IPS-15b (cell line): ENCODE measurements around the gene LIAS.
"Not testable (repeated sequence)": the region's sequence is repeated elsewhere in the genome, so short reads cannot be mapped to it uniquely, and the experiment has no call there.

Experiments
- H3K27me3 ChIP-seq: one replicate; pipeline ENCODE4 v1.6.1; 2013; ENCODE audit warnings: low read length; ENCODE audit not compliant: control insufficient read depth, insufficient read depth
- H3K36me3 ChIP-seq: one replicate; pipeline ENCODE4 v1.6.1; 2013; ENCODE audit warnings: low read length; ENCODE audit not compliant: control insufficient read depth, insufficient read depth
- H3K4me1 ChIP-seq: one replicate; pipeline ENCODE4 v1.6.1; 2013; ENCODE audit warnings: mild to moderate bottlenecking, low read length; ENCODE audit not compliant: control insufficient read depth, insufficient read depth
- H3K4me3 ChIP-seq: one replicate; pipeline ENCODE4 v1.5.1; 2013; ENCODE audit warnings: low read depth, low read length
- H3K9ac ChIP-seq: one replicate; pipeline ENCODE4 v1.6.1; 2013; ENCODE audit warnings: low read depth, mild to moderate bottlenecking, low read length
- H3K9me3 ChIP-seq: one replicate; pipeline ENCODE4 v1.6.1; 2013; ENCODE audit warnings: mild to moderate bottlenecking, low read length; ENCODE audit not compliant: control insufficient read depth, insufficient read depth

LIAS gene

DNA sequence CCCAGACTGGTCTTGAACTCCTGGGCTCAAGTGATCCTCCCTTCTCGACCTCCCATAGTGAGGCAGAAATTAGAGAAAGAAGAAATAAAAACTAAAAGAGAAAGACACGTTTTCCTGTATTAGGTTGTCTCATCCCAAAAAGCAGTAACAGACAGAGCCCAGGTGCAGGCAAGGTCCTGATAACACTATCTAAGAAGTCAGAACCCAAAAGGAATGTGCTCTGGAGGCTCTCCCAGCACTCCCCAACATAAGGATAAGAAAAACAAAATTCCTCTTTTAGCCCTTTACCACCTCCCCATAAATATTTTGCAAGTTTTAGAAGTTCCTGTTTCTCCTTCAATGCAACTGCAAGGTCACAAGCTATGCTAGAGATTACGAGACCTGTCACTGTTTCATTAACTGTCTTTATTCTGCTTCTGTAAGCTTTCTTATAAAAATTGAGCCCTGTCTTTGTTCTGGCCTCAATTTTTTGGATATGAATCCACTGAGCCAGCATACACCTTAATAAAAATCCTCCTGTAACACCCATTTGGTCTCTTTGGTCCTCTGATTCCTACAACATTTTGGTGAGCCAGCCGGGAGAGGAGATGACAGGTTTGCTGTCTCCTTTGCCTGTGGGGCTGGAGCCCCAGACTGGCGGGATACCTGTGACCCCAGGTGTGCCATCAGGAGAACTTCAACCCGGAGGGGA lies 25.9 kb downstream of the LIAS start:
- no peaks in the 10 kb centered on the region for H3K27me3 ChIP-seq
- H3K4me1 ChIP-seq, result no peaks in the 10 kb centered on the region
- H3K36me3 ChIP-seq, result no peaks in the 10 kb centered on the region
- H3K9me3 ChIP-seq, result no peaks in the 10 kb centered on the region
- H3K4me3 ChIP-seq, result no peak overlapping the region
- no peak overlapping the region for H3K9ac ChIP-seq

- no peaks in the 10 kb centered on the region for H3K27me3 ChIP-seq
- no peaks in the 10 kb centered on the region for H3K4me1 ChIP-seq
- H3K36me3 ChIP-seq, result no peaks in the 10 kb centered on the region
- no peak overlapping the region for H3K9ac ChIP-seq
- no peak overlapping the region for H3K4me3 ChIP-seq
- H3K9me3 ChIP-seq, result no peaks in the 10 kb centered on the region
Observed at GRCh38 chr4:39486221-39486804, 27.5 kb downstream of the LIAS start.

DNA sequence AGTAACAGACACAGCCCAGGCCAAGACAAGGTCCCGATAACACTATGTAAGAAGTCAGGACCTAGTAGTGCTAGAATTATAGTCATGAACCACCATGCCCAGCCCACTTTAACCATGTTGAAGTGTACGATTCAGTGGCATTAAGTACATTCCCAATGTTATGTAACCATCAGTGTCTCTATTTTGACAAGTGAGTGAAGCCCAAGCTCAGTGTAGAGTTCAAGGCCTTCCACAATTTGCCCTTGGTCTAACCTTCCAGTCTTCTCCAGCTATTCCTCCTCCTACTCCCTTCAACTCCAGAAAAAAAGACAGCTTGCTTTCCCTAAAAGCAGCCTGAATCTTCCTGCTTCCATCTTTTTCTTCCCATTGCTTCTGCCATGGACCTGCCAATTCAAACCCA lies 31.5 kb downstream of the LIAS start:
- H3K9me3 ChIP-seq, result no peaks in the 10 kb centered on the region
- H3K9ac ChIP-seq, result no peak overlapping the region
- H3K27me3 ChIP-seq, result no peaks in the 10 kb centered on the region
- no peaks in the 10 kb centered on the region for H3K36me3 ChIP-seq
- no peak overlapping the region for H3K4me3 ChIP-seq
- no peaks in the 10 kb centered on the region for H3K4me1 ChIP-seq

- Histone ChIP-seq H3K27me3 (no peaks in the 10 kb centered on the region), H3K9ac (no peak overlapping the region), H3K9me3 (no peaks in the 10 kb centered on the region), H3K4me3 (no peak overlapping the region), H3K4me1 (no peaks in the 10 kb centered on the region), H3K36me3 (no peaks in the 10 kb centered on the region)
Observed at GRCh38 chr4:39494354-39494753, 35.5 kb downstream of the LIAS start.

DNA sequence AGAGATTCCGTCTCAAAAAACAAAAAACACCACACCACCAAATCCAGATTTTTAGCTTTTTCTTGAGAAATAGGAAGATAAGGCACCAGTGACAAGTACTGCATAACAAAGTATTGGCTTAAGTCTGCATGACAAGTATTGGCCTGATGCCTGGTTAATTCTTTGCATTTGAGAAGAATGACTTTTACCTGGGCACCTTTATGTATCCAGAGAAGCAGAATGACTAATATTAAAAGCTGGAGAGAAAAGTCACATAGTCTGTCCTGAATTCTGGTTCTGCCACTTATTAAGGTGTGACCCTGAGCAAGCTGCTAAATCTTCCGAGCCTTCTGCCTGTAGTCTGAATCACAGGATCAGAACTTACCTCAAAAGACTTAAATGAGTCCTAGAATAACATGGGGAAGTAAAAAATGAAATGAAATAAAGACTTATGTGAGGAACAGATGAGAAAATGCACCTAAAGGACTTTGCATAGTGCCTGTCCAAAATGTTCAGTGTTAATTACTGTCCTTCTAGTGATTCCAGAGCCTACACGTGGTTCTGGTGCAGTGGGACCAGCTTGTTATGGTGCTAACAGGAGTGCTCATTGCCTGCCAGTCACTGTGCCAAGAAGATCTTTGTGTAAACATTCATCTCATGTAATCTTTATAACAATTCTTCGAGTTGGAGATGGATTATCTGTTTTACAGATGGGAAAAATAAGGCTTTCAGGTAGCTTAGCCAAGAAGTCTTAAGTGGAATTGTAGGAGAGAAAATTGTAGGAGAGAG lies 36.8 kb downstream of the LIAS start:
- Histone ChIP-seq H3K9ac (no peak overlapping the region), H3K9me3 (no peaks in the 10 kb centered on the region), H3K4me1 (no peaks in the 10 kb centered on the region), H3K27me3 (no peaks in the 10 kb centered on the region), H3K4me3 (no peak overlapping the region), H3K36me3 (no peaks in the 10 kb centered on the region)

DNA sequence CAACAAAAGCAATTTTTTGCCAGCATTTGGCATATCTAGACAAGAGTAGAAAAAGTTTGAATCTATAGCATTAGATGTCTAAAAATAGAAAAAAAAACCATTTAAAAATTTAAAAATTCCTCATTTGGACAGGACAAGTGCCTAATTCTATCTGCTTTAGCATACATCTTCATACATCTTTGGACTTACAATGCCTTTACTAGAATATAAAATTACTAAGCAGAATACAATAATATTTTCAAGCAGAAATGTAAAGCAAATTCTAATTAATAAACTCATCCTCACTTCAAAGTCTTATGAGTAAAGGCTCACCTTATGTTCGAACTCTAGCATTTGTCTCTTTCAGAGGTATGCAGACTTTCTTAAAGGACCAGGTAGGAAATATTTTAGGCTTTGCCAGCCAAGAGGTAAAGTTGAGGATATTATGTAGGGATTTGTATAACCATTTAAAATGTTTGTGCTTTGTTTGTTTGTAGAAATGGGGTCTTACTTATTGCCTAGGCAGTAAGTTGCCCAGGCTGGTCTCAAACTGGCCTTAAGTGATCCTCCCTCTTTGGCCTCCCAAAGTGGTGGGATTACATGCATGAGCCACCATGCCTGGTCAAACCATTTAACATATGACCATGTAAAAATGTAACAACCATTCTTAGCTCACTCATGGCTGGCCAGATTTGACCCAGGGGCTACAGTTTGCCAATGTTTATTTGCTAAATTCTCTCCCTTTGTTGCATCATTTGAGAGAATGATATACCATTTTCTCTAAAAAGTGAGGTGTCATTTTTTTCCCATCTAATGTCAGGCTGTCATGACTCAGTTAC lies 39.3 kb downstream of the LIAS start:
- Histone ChIP-seq H3K9me3 (no peaks in the 10 kb centered on the region), H3K36me3 (peaks cover under 1% of the 10 kb centered on the region), H3K9ac (no peak overlapping the region), H3K27me3 (no peaks in the 10 kb centered on the region), H3K4me1 (no peaks in the 10 kb centered on the region), H3K4me3 (no peak overlapping the region)

DNA sequence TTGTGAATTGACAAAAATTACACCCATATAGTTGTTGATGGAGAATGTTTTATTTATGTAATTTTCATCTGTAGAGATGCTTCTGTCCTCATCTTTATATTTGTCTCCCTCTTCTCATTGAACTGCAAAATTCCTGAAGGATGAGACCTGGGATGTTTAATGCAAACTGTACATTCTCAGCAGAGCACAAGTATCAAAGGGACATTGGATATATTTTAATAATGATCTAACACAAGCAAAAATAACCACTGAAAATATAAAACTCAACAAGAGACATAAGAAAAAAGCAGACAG lies 39.8 kb downstream of the LIAS start:
- Histone ChIP-seq H3K4me3 (no peak overlapping the region), H3K9me3 (no peaks in the 10 kb centered on the region), H3K9ac (no peak overlapping the region), H3K27me3 (no peaks in the 10 kb centered on the region), H3K36me3 (peaks cover 2% of the 10 kb centered on the region), H3K4me1 (no peaks in the 10 kb centered on the region)

- Histone ChIP-seq H3K4me3 (no peak overlapping the region), H3K9me3 (no peaks in the 10 kb centered on the region), H3K36me3 (peaks cover 14% of the 10 kb centered on the region), H3K4me1 (no peaks in the 10 kb centered on the region), H3K27me3 (no peaks in the 10 kb centered on the region), H3K9ac (no peak overlapping the region)
Observed at GRCh38 chr4:39502019-39502663, 43.3 kb downstream of the LIAS start.

GRCh38 chr4:39502664-39503035 lies 43.8 kb downstream of the LIAS start:
- not testable (repeated sequence) for H3K4me3 ChIP-seq, H3K9ac ChIP-seq, H3K9me3 ChIP-seq, H3K27me3 ChIP-seq, H3K4me1 ChIP-seq
- H3K36me3 ChIP-seq, result peaks cover 19% of the 10 kb centered on the region

GRCh38 chr4:39504538-39504937 lies 45.7 kb downstream of the LIAS start:
- Histone ChIP-seq H3K27me3 (no peaks in the 10 kb centered on the region), H3K4me3 (no peak overlapping the region), H3K36me3 (peaks cover 29% of the 10 kb centered on the region)

DNA sequence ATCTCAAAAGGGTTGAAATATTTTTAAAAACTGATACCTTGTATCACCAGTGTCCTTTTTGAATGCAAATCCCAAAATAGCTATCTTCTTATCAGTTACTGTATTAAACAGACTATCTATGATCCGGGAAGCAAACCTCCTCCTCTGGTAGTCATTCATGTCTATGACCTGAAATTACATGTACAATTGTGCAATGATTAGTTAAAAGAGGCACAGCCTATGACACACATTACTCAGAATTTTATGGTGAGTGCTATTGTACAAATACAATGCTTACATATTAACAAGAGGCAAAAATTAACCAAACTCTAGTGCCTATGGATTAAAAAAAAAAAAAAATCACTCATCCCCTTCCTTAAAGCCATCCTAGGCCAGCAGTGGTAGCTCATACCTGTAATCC lies 46.7 kb downstream of the LIAS start:
- Histone ChIP-seq H3K27me3 (no peaks in the 10 kb centered on the region), H3K9me3 (no peaks in the 10 kb centered on the region), H3K4me1 (no peaks in the 10 kb centered on the region), H3K4me3 (no peak overlapping the region), H3K9ac (no peak overlapping the region), H3K36me3 (peaks cover 38% of the 10 kb centered on the region)

More at GRCh38 chr4:39504538-39504937, 45.7 kb downstream of the LIAS start:
- no peaks in the 10 kb centered on the region for H3K9me3 ChIP-seq
- H3K9ac ChIP-seq, result no peak overlapping the region
- no peaks in the 10 kb centered on the region for H3K4me1 ChIP-seq
